ENCODE results near the gene SPDYE5.

SPDYE5 gene

DNA sequence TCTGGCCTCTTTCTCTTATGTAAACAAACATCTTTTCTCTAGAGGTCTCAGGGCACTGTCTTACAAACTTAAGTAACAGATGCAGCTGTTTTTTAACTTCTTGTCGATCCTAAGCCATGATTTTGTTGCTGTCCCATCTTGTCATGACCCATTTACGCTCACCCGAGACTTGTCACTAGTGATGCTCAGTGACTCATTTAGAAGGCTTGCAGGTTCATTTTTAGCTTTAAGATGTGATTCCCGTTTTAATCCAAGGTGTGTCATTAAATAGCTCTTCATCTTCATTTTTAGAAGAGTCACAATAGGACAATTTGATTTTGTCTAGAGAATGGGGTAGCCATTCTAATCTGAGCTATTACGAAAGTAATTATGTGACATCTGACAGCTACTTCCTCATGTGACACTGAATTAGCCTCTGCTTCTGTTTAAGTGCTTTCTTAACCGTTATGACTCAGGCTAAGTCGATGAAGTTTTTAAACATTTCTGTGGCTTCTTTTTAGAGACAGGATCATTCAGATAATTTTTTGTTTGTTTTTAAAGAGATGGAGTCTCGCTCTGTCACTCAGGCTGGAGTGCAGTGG, 42.7 kb downstream of the SPDYE5 start:
- H3K36me3 ChIP-seq (ENCODE audit: insufficient read depth, low read length), result no peaks in the 10 kb centered on the region
- no peak overlapping the region for H2AFZ ChIP-seq (ENCODE audit: low read depth, low read length)
- DNase-seq, result no peak
- no peak overlapping the region for H3K9ac ChIP-seq (ENCODE audit: low read depth, low read length)
- TF ChIP-seq EZH2 (IDR thresholded peaks at IDR 0.05; ENCODE audit: borderline replicate concordance, low read depth, low read length, severe bottlenecking), result no peak
- TF ChIP-seq CTCF (IDR thresholded peaks at IDR 0.05; ENCODE audit: borderline replicate concordance, extremely low read depth, low read length, poor library complexity, severe bottlenecking), result no peak
- no peaks in the 10 kb centered on the region for H3K79me2 ChIP-seq (ENCODE audit: insufficient read depth, low read length)
- H3K27me3 ChIP-seq (ENCODE audit: insufficient read depth, low read length, poor library complexity), result no peaks in the 10 kb centered on the region
- no peak overlapping the region for H3K4me2 ChIP-seq (ENCODE audit: insufficient read depth, low read length)
- no peak for ATAC-seq (ENCODE audit: insufficient read depth, low read depth)
- H3K4me1 ChIP-seq (ENCODE audit: insufficient read depth, low read length), result no peaks in the 10 kb centered on the region
- H3K4me3 ChIP-seq (ENCODE audit: low read depth in 1 of 2, low read length in 2 of 2), result no peak overlapping the region
- no peaks in the 10 kb centered on the region for H3K9me3 ChIP-seq (ENCODE audit: insufficient read depth, low read length, severe bottlenecking)
- H4K20me1 ChIP-seq (ENCODE audit: insufficient read depth, low read length), result no peaks in the 10 kb centered on the region
- H3K27ac ChIP-seq (ENCODE audit: low read length), result no peak overlapping the region

- H3K9ac ChIP-seq (ENCODE audit: low read depth, low read length), result no peak overlapping the region
- no peaks in the 10 kb centered on the region for H3K36me3 ChIP-seq (ENCODE audit: insufficient read depth, low read length)
- TF ChIP-seq CTCF (IDR thresholded peaks at IDR 0.05; ENCODE audit: borderline replicate concordance, extremely low read depth, low read length, poor library complexity, severe bottlenecking) (no peak), EZH2 (IDR thresholded peaks at IDR 0.05; ENCODE audit: borderline replicate concordance, low read depth, low read length, severe bottlenecking) (no peak)
- no peak overlapping the region for H3K4me3 ChIP-seq (ENCODE audit: low read depth in 1 of 2, low read length in 2 of 2)
- DNase-seq (no peak), ATAC-seq (ENCODE audit: insufficient read depth, low read depth) (no peak)
- H2AFZ ChIP-seq (ENCODE audit: low read depth, low read length), result no peak overlapping the region
- no peaks in the 10 kb centered on the region for H3K9me3 ChIP-seq (ENCODE audit: insufficient read depth, low read length, severe bottlenecking)
- H3K27me3 ChIP-seq (ENCODE audit: insufficient read depth, low read length, poor library complexity), result no peaks in the 10 kb centered on the region
- H3K4me2 ChIP-seq (ENCODE audit: insufficient read depth, low read length), result no peak overlapping the region
- H3K79me2 ChIP-seq (ENCODE audit: insufficient read depth, low read length), result no peaks in the 10 kb centered on the region
- no peak overlapping the region for H3K27ac ChIP-seq (ENCODE audit: low read length)
- H4K20me1 ChIP-seq (ENCODE audit: insufficient read depth, low read length), result no peaks in the 10 kb centered on the region
- no peaks in the 10 kb centered on the region for H3K4me1 ChIP-seq (ENCODE audit: insufficient read depth, low read length)
These were observed 44.4 kb downstream of the SPDYE5 start for GRCh38 chr7:75536491-75536890.

DNA sequence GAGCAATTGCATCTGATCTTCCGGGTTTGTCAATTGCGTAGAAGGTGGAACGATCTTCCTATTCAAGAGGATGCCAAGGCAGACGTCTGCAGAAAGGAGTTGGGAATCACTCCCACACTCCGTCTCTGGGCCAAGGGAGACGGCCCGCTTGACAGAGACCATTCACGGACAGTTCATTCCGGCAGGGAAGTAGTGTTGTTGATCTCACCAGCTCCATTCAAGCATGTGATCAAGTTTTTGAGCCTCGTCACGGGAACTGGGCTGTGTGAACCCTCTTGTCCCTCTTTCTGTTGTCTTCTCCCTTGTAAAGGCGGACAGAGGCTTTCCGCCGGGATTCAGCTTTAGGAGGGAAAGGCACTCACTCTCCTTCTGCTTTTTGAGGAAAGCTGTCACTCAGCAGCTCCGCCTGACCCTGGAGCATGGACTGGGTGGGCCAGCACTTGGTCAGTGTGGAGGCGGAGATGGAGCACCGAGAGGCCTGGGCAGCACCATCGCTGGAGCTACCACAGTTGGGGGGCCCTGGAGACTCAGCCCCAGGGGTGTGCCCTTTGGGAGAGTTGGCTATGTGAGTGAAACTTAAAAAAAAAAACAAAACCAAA, 44.9 kb downstream of the SPDYE5 start:
- no peaks in the 10 kb centered on the region for H3K79me2 ChIP-seq (ENCODE audit: insufficient read depth, low read length)
- H3K4me3 ChIP-seq (ENCODE audit: low read depth in 1 of 2, low read length in 2 of 2), result no peak overlapping the region
- no peaks in the 10 kb centered on the region for H3K9me3 ChIP-seq (ENCODE audit: insufficient read depth, low read length, severe bottlenecking)
- H3K27me3 ChIP-seq (ENCODE audit: insufficient read depth, low read length, poor library complexity), result no peaks in the 10 kb centered on the region
- H3K4me1 ChIP-seq (ENCODE audit: insufficient read depth, low read length), result no peaks in the 10 kb centered on the region
- no peak overlapping the region for H3K27ac ChIP-seq (ENCODE audit: low read length)
- no peaks in the 10 kb centered on the region for H3K36me3 ChIP-seq (ENCODE audit: insufficient read depth, low read length)
- DNase-seq (no peak), ATAC-seq (ENCODE audit: insufficient read depth, low read depth) (no peak)
- H3K9ac ChIP-seq (ENCODE audit: low read depth, low read length), result no peak overlapping the region
- no peak overlapping the region for H3K4me2 ChIP-seq (ENCODE audit: insufficient read depth, low read length)
- TF ChIP-seq EZH2 (IDR thresholded peaks at IDR 0.05; ENCODE audit: borderline replicate concordance, low read depth, low read length, severe bottlenecking), result no peak
- TF ChIP-seq CTCF (IDR thresholded peaks at IDR 0.05; ENCODE audit: borderline replicate concordance, extremely low read depth, low read length, poor library complexity, severe bottlenecking), result no peak
- H2AFZ ChIP-seq (ENCODE audit: low read depth, low read length), result no peak overlapping the region
- H4K20me1 ChIP-seq (ENCODE audit: insufficient read depth, low read length), result no peaks in the 10 kb centered on the region

Data from DND-41 (cell line).